IPS-18a (cell line): Measurements from ENCODE around the gene TCF7L1.
"Not testable (repeated sequence)": the region's sequence is repeated elsewhere in the genome, so short reads cannot be mapped to it uniquely, and the experiment has no call there.

Source experiments
- H3K27ac ChIP-seq: one replicate; pipeline ENCODE4 v1.5.1; 2013; ENCODE audit warnings: low read length
- H3K27me3 ChIP-seq: one replicate; pipeline ENCODE4 v1.6.1; 2013; ENCODE audit warnings: mild to moderate bottlenecking, low read length; ENCODE audit not compliant: control insufficient read depth, insufficient read depth
- H3K36me3 ChIP-seq: one replicate; pipeline ENCODE4 v1.6.1; 2013; ENCODE audit warnings: low read depth, low read length; ENCODE audit not compliant: control insufficient read depth
- H3K4me1 ChIP-seq: one replicate; pipeline ENCODE4 v1.6.1; 2013; ENCODE audit warnings: low read depth, low read length; ENCODE audit not compliant: control insufficient read depth
- H3K4me3 ChIP-seq: one replicate; pipeline ENCODE4 v1.5.1; 2013; ENCODE audit warnings: low read length
- H3K9ac ChIP-seq: one replicate; pipeline ENCODE4 v1.6.1; 2013; ENCODE audit warnings: mild to moderate bottlenecking, low read length, moderate library complexity
- H3K9me3 ChIP-seq: one replicate; pipeline ENCODE4 v1.6.1; 2013; ENCODE audit warnings: low read depth, low read length; ENCODE audit not compliant: control insufficient read depth

TCF7L1 gene

DNA sequence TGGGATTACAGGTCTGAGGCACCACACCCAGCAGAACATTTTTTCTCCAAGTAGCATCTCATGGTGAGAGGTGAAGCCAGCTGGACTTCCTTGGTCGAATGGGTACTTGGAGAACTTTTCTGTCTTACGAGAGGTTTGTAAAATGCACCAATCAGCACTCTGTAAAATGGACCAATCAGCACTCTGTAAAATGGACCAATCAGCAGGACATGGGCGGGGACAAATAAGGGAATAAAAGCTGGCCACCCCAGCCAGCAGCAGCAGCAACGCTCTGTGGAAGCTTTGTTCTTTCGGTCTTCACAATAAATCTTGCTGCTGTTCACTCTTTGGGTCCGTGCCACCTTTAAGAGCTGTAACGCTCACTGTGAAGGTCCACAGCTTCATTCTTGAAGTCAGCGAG is 21.9 kb downstream of the TCF7L1 start:
- not testable (repeated sequence) for H3K36me3 ChIP-seq, H3K9me3 ChIP-seq, H3K9ac ChIP-seq, H3K27me3 ChIP-seq, H3K4me3 ChIP-seq, H3K27ac ChIP-seq
- peaks cover 20% of the 10 kb centered on the region for H3K4me1 ChIP-seq

GRCh38 chr2:85156153-85156552 is 23.0 kb downstream of the TCF7L1 start:
- Histone ChIP-seq H3K9me3 (no peaks in the 10 kb centered on the region), H3K27ac (no peak overlapping the region), H3K4me3 (no peak overlapping the region), H3K4me1 (peaks cover 27% of the 10 kb centered on the region), H3K9ac (no peak overlapping the region), H3K36me3 (peaks cover 3% of the 10 kb centered on the region), H3K27me3 (no peaks in the 10 kb centered on the region)

GRCh38 chr2:85156619-85157018 is 23.4 kb downstream of the TCF7L1 start:
- Histone ChIP-seq H3K9ac (no peak overlapping the region), H3K36me3 (peaks cover 3% of the 10 kb centered on the region), H3K27me3 (no peaks in the 10 kb centered on the region), H3K4me1 (peaks cover 31% of the 10 kb centered on the region), H3K27ac (no peak overlapping the region), H3K4me3 (no peak overlapping the region), H3K9me3 (no peaks in the 10 kb centered on the region)

DNA sequence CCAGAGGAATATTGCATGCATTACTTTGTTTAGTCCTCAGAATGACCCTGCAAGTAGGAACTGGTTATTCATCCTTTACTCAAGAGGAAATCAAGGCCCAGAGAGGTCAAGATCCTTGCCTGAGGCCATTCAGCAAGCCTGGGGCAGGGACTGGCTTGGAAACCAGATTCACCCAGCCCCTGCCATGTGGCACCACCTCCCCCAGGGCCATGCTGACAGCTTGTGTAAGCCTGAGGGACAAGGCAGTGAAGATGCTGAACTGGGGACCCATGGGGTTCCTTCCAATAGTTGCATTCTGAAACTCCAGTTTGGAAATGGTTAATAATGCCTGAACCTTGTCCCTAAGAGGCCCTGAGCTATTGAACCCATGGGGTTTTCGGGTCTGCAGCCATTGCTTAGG is 24.2 kb downstream of the TCF7L1 start:
- Histone ChIP-seq H3K36me3 (peaks cover 3% of the 10 kb centered on the region), H3K27me3 (no peaks in the 10 kb centered on the region), H3K4me3 (no peak overlapping the region), H3K9ac (no peak overlapping the region), H3K27ac (no peak overlapping the region), H3K4me1 (peaks cover 36% of the 10 kb centered on the region), H3K9me3 (no peaks in the 10 kb centered on the region)

DNA sequence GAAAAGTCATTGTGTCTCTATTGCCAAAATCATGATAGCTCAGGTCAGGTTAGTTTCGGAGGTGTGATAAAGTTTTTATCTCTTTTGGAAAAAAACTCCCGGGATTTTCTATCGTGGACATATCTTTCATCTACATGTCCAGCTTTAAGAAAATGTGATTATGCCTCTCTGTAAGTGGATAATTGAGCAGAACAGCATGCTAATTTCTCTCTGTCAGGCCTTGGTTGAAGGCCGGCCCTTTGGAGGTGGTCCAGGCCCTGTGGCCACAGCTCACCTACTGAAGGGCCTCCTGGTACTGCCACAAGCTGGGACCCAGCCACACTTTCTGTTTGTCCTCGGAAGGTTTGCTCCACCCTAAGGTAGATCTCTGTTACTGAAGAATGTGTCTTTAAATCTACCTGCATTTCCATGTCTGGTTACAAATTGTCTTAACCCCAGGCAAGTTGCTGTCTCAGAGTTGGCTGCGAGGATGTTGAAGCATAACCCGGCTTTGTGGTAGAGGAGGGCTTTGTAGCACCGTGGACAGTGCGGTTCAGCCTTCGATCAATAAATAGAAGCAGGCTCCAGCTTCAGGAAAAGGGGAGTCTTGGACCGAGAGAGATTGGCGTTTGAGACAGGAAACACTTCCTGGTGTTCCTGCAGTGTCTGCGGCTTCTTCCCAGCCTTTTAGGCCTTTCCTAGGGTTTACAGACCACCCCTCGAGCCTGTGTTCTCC is 25.5 kb downstream of the TCF7L1 start:
- no peaks in the 10 kb centered on the region for H3K9me3 ChIP-seq
- no peak overlapping the region for H3K27ac ChIP-seq
- H3K36me3 ChIP-seq: peaks cover 3% of the 10 kb centered on the region
- peaks cover 49% of the 10 kb centered on the region for H3K4me1 ChIP-seq
- no peak overlapping the region for H3K9ac ChIP-seq
- no peaks in the 10 kb centered on the region for H3K27me3 ChIP-seq
- H3K4me3 ChIP-seq: no peak overlapping the region

- no peaks in the 10 kb centered on the region for H3K27me3 ChIP-seq
- peaks cover 3% of the 10 kb centered on the region for H3K36me3 ChIP-seq
- H3K9me3 ChIP-seq: no peaks in the 10 kb centered on the region
- no peak overlapping the region for H3K27ac ChIP-seq
- no peak overlapping the region for H3K4me3 ChIP-seq
- peaks cover 50% of the 10 kb centered on the region for H3K4me1 ChIP-seq
- no peak overlapping the region for H3K9ac ChIP-seq
Measured at GRCh38 chr2:85159589-85159988, 26.4 kb downstream of the TCF7L1 start.

- Histone ChIP-seq H3K9me3 (no peaks in the 10 kb centered on the region), H3K9ac (no peak overlapping the region), H3K4me1 (peaks cover 50% of the 10 kb centered on the region), H3K36me3 (no peaks in the 10 kb centered on the region), H3K4me3 (no peak overlapping the region), H3K27ac (no peak overlapping the region), H3K27me3 (no peaks in the 10 kb centered on the region)
Measured at GRCh38 chr2:85160966-85161960, 28.1 kb downstream of the TCF7L1 start.

GRCh38 chr2:85162746-85163301 is 29.6 kb downstream of the TCF7L1 start:
- H3K4me3 ChIP-seq: no peak overlapping the region
- H3K27ac ChIP-seq: no peak overlapping the region
- H3K36me3 ChIP-seq: peaks cover 4% of the 10 kb centered on the region
- no peak overlapping the region for H3K9ac ChIP-seq
- peaks cover 48% of the 10 kb centered on the region for H3K4me1 ChIP-seq
- no peaks in the 10 kb centered on the region for H3K9me3 ChIP-seq
- H3K27me3 ChIP-seq: no peaks in the 10 kb centered on the region

GRCh38 chr2:85163675-85164074 is 30.5 kb downstream of the TCF7L1 start:
- Histone ChIP-seq H3K9me3 (no peaks in the 10 kb centered on the region), H3K36me3 (peaks cover 4% of the 10 kb centered on the region), H3K9ac (no peak overlapping the region), H3K27me3 (no peaks in the 10 kb centered on the region), H3K27ac (no peak overlapping the region), H3K4me1 (peaks cover 42% of the 10 kb centered on the region), H3K4me3 (no peak overlapping the region)

GRCh38 chr2:85164145-85164569 is 31.0 kb downstream of the TCF7L1 start:
- H3K27ac ChIP-seq: no peak overlapping the region
- H3K27me3 ChIP-seq: no peaks in the 10 kb centered on the region

GRCh38 chr2:85165088-85165690 is 32.0 kb downstream of the TCF7L1 start:
- no peak overlapping the region for H3K27ac ChIP-seq
- peaks cover 4% of the 10 kb centered on the region for H3K36me3 ChIP-seq
- no peaks in the 10 kb centered on the region for H3K9me3 ChIP-seq
- no peaks in the 10 kb centered on the region for H3K27me3 ChIP-seq
- peaks cover 36% of the 10 kb centered on the region for H3K4me1 ChIP-seq
- no peak overlapping the region for H3K9ac ChIP-seq
- H3K4me3 ChIP-seq: no peak overlapping the region

More at GRCh38 chr2:85164145-85164569, 31.0 kb downstream of the TCF7L1 start:
- H3K36me3 ChIP-seq: peaks cover 4% of the 10 kb centered on the region
- no peak overlapping the region for H3K9ac ChIP-seq
- no peak overlapping the region for H3K4me3 ChIP-seq
- H3K4me1 ChIP-seq: peaks cover 40% of the 10 kb centered on the region
- no peaks in the 10 kb centered on the region for H3K9me3 ChIP-seq
